ENCODE data around the gene CERS4. TPM values are rescaled to one million over a fixed set of nuclear protein-coding genes. Genes with fewer than 3 reads are reported as not detected.

Gene CERS4
- total RNA-seq, 1 donor from 2014 or later, result 26.4 TPM

Other genes with a start within 250 kb of the CERS4 start
- 14.4 and 17.5 TPM in 2 replicates for gene ELAVL1, start 203.7 kb upstream of the CERS4 start, total RNA-seq
- not detected in 2 replicates for gene CCL25, start 156.6 kb upstream of the CERS4 start, total RNA-seq
- gene FBN3, start 59.8 kb upstream of the CERS4 start, total RNA-seq, result not detected in 2 replicates
- 22.9 and 24.4 TPM in 2 replicates for gene CD320, start 99.0 kb downstream of the CERS4 start, total RNA-seq
- 28.4 and 30.9 TPM in 2 replicates for gene NDUFA7, start 112.0 kb downstream of the CERS4 start, total RNA-seq
- gene RPS28, start 112.1 kb downstream of the CERS4 start, total RNA-seq, result 186 and 293 TPM in 2 replicates
- 55.8 and 148 TPM in 2 replicates for gene KANK3, start 133.9 kb downstream of the CERS4 start, total RNA-seq
- 1.5 and 7.1 TPM in 2 replicates for gene ANGPTL4, start 154.8 kb downstream of the CERS4 start, total RNA-seq
- 53.8 and 84.1 TPM in 2 replicates for gene RAB11B, start 181.0 kb downstream of the CERS4 start, total RNA-seq
- gene MARCHF2, start 203.9 kb downstream of the CERS4 start, total RNA-seq, result 112 and 164 TPM in 2 replicates
- 45.8 and 55.6 TPM in 2 replicates for gene HNRNPM, start 235.6 kb downstream of the CERS4 start, total RNA-seq

All from lung microvascular endothelial cell (primary cell).